Keratinocyte (primary cell): ENCODE results near the gene PCBP2.

Experiments used
- CTCF ChIP-seq, 3 experiments: IDR thresholded peaks in 1 of 3; conservative IDR thresholded peaks in 1 of 3; optimal IDR thresholded peaks in 1 of 3; 2 replicates in 2 of 3; 3 replicates in 1 of 3; pipeline versions ENCODE3 to v1.5.1; 2011; ENCODE audit warnings: low read length in 3 of 3, mild to moderate bottlenecking in 3 of 3, moderate library complexity in 2 of 3, control low read depth in 1 of 3, inconsistent platforms in 1 of 3; ENCODE audit not compliant: insufficient read depth in 2 of 3; ENCODE audit errors: extremely low read depth in 1 of 3
- EZH2 ChIP-seq: IDR thresholded peaks from one replicate; pipeline ENCODE4 v1.6.1; 2012; ENCODE audit warnings: inconsistent platforms, mild to moderate bottlenecking, low read length, moderate library complexity

- TF ChIP-seq CTCF (optimal IDR thresholded peaks at IDR 0.05 in 1 of 3, IDR thresholded peaks at IDR 0.05 in 1 of 3, conservative IDR thresholded peaks at IDR 0.05 in 1 of 3; ENCODE audit: extremely low read depth in 1 of 3, insufficient read depth in 2 of 3, low read length in 3 of 3) (no peak), EZH2 (no peak)
Measured at GRCh38 chr12:53506881-53507602, 55.1 kb downstream of the PCBP2 start, which contains the start of gene NPFF.
